MV-4-11 (cell line): ENCODE data around the gene ADAM23.

ENCODE experiments used
- DNase-seq: peaks from one replicate; lab custom pipeline; 2025; lab: John Stamatoyannopoulos, UW

ADAM23 gene

GRCh38 chr2:206502729-206503128 is 59.4 kb downstream of the ADAM23 start:
- no peak for DNase-seq

GRCh38 chr2:206511283-206511682 is 68.0 kb downstream of the ADAM23 start:
- DNase-seq = no peak

GRCh38 chr2:206512999-206513398 is 69.7 kb downstream of the ADAM23 start:
- DNase-seq = no peak

- DNase-seq = no peak
Observed at GRCh38 chr2:206515580-206515979, 72.2 kb downstream of the ADAM23 start.

GRCh38 chr2:206518997-206519396 is 75.7 kb downstream of the ADAM23 start:
- no peak for DNase-seq

- DNase-seq = no peak
Observed at GRCh38 chr2:206520450-206520849, 77.1 kb downstream of the ADAM23 start.

- no peak for DNase-seq
Observed at GRCh38 chr2:206521115-206521514, 77.8 kb downstream of the ADAM23 start.

- DNase-seq = no peak
Observed at GRCh38 chr2:206521612-206522011, 78.3 kb downstream of the ADAM23 start.

GRCh38 chr2:206526416-206526815 is 83.1 kb downstream of the ADAM23 start:
- DNase-seq = no peak

- DNase-seq = no peak
Observed at GRCh38 chr2:206527153-206527552, 83.8 kb downstream of the ADAM23 start.

- no peak for DNase-seq
Observed at GRCh38 chr2:206530727-206531126, 87.4 kb downstream of the ADAM23 start.

GRCh38 chr2:206531996-206532543 is 88.7 kb downstream of the ADAM23 start:
- DNase-seq = no peak

GRCh38 chr2:206533977-206534376 is 90.6 kb downstream of the ADAM23 start:
- DNase-seq = no peak

GRCh38 chr2:206535260-206535986 is 92.1 kb downstream of the ADAM23 start:
- no peak for DNase-seq

GRCh38 chr2:206540757-206541156 is 97.4 kb downstream of the ADAM23 start:
- DNase-seq = no peak

- no peak for DNase-seq
Observed at GRCh38 chr2:206543073-206543472, 99.7 kb downstream of the ADAM23 start.

- DNase-seq = no peak
Observed at GRCh38 chr2:206548383-206548782, 105.1 kb downstream of the ADAM23 start.

- no peak for DNase-seq
Observed at GRCh38 chr2:206555721-206556120, 112.4 kb downstream of the ADAM23 start.

- DNase-seq = peak; percentile 51
Observed at GRCh38 chr2:206556357-206556949, 113.1 kb downstream of the ADAM23 start.

- no peak for DNase-seq
Observed at GRCh38 chr2:206557321-206557720, 114.0 kb downstream of the ADAM23 start.

- DNase-seq = no peak
Observed at GRCh38 chr2:206558492-206558891, 115.2 kb downstream of the ADAM23 start.

- no peak for DNase-seq
Observed at GRCh38 chr2:206561962-206562361, 118.6 kb downstream of the ADAM23 start.

- DNase-seq = no peak
Observed at GRCh38 chr2:206562375-206562774, 119.0 kb downstream of the ADAM23 start.

GRCh38 chr2:206563374-206563773 is 120.0 kb downstream of the ADAM23 start:
- DNase-seq = no peak
